HTERT RPE-1 (cell line): ENCODE data around the gene OR6K3.
"Not testable (repeated sequence)": the region's sequence is repeated elsewhere in the genome, so short reads cannot be mapped to it uniquely, and the experiment has no call there.

ENCODE experiments used
- in situ Hi-C: fragments of 300-500 bp; cut with MboI; formaldehyde crosslinking; loops from 4 replicates; pipeline ENCODE4 v1.14.3; 2020; ENCODE audit warnings: low sequenced_read_pairs

Gene OR6K3

GRCh38 chr1:158688343-158688742, 32.2 kb downstream of the OR6K3 start:
- in situ Hi-C loops, result not testable (repeated sequence)

- in situ Hi-C loops, result no loop called here
Observed at GRCh38 chr1:158687037-158687436, 33.5 kb downstream of the OR6K3 start.

- in situ Hi-C loops, result no loop called here
Observed at GRCh38 chr1:158686111-158687009, 34.2 kb downstream of the OR6K3 start, which contains the start of gene SPTA1. SPTA1 (minus strand) TSS chr1:158686715; CDS start chr1:158686517, 198 bp downstream.

- in situ Hi-C loops, result no loop called here
Observed at GRCh38 chr1:158685085-158685484, 35.4 kb downstream of the OR6K3 start.

- in situ Hi-C loops, result no loop called here
Observed at GRCh38 chr1:158681606-158682005, 38.9 kb downstream of the OR6K3 start.

- in situ Hi-C loops, result no loop called here
Observed at GRCh38 chr1:158679289-158679688, 41.2 kb downstream of the OR6K3 start.

- in situ Hi-C loops, result no loop called here
Observed at GRCh38 chr1:158675563-158676323, 44.8 kb downstream of the OR6K3 start.

GRCh38 chr1:158674302-158674701, 46.2 kb downstream of the OR6K3 start:
- in situ Hi-C loops, result no loop called here
